Keratinocyte (primary cell): ENCODE data around the gene MON1A. TPM values are rescaled to one million over a fixed set of nuclear protein-coding genes. Genes with fewer than 3 reads are reported as not detected.
A peak's percentile ranks its signal among the peaks of the same experiment; 100 is the strongest.

ENCODE experiments used
- DNase-seq: peaks from one replicate; pipeline ENCODE4 v3.0.0-alpha.2; 2011; ENCODE audit warnings: low read depth, missing footprints, low spot score
- FAIRE-seq: peaks from 2 replicates; lab custom pipeline; 2011; peaks lifted over from hg19 to GRCh38; lab: Jason Lieb, UNC
- H2AFZ ChIP-seq: 2 replicates; pipeline ENCODE4 v1.6.0; 2012; ENCODE audit warnings: low read length, control low read depth, inconsistent platforms; ENCODE audit not compliant: control insufficient read depth
- H3K27ac ChIP-seq: 2 replicates; pipeline ENCODE4 v1.5.1; 2011; ENCODE audit warnings: low read length; ENCODE audit not compliant: control insufficient read depth, insufficient read depth
- H3K27me3 ChIP-seq: 3 replicates; pipeline ENCODE4 v1.6.0; 2011; ENCODE audit warnings: low read length; ENCODE audit not compliant: control insufficient read depth, insufficient read depth; ENCODE audit errors: extremely low read depth
- H3K36me3 ChIP-seq, 2 experiments: 2 replicates in 1 of 2; 3 replicates in 1 of 2; pipeline ENCODE4 v1.5.1; 2011; ENCODE audit warnings: low read length in 2 of 2, mild to moderate bottlenecking in 1 of 2; ENCODE audit not compliant: control insufficient read depth in 2 of 2, insufficient read depth in 2 of 2; ENCODE audit errors: extremely low read depth in 1 of 2
- H3K4me1 ChIP-seq: 3 replicates; pipeline ENCODE4 v1.5.1; 2011; ENCODE audit warnings: low read length; ENCODE audit not compliant: control insufficient read depth, insufficient read depth; ENCODE audit errors: extremely low read depth
- H3K4me2 ChIP-seq: 3 replicates; pipeline ENCODE4 v1.6.0; 2011; ENCODE audit warnings: low read depth, low read length; ENCODE audit not compliant: control insufficient read depth, insufficient read depth; ENCODE audit errors: extremely low read depth
- H3K4me3 ChIP-seq, 3 experiments: fragments of 200-600 bp in 1 of 3; sonication (generic) in 1 of 3; 2 replicates in 2 of 3; 3 replicates in 1 of 3; pipeline ENCODE4 v1.5.1; 2011 to 2016; ENCODE audit warnings: low read length in 3 of 3, mild to moderate bottlenecking in 3 of 3, control low read depth in 2 of 3, inconsistent platforms in 1 of 3, low read depth in 1 of 3, mixed read lengths in 1 of 3, mixed run types in 1 of 3, moderate library complexity in 1 of 3; ENCODE audit not compliant: control insufficient read depth in 2 of 3, insufficient read depth in 2 of 3; ENCODE audit errors: extremely low read depth in 1 of 3
- H3K79me2 ChIP-seq: 2 replicates; pipeline ENCODE4 v1.6.0; 2012; ENCODE audit warnings: low read length; ENCODE audit not compliant: control insufficient read depth, insufficient read depth
- H3K9ac ChIP-seq: 3 replicates; pipeline ENCODE4 v1.6.0; 2011; ENCODE audit warnings: low read length; ENCODE audit not compliant: control insufficient read depth, insufficient read depth; ENCODE audit errors: extremely low read depth
- H3K9me1 ChIP-seq: 3 replicates; pipeline ENCODE4 v1.6.0; 2011; ENCODE audit warnings: low read length; ENCODE audit not compliant: control insufficient read depth, insufficient read depth; ENCODE audit errors: extremely low read depth
- H3K9me3 ChIP-seq: 2 replicates; pipeline ENCODE4 v1.5.1; 2012; ENCODE audit warnings: low read depth, low read length; ENCODE audit not compliant: control insufficient read depth
- H4K20me1 ChIP-seq: 3 replicates; pipeline ENCODE4 v1.6.0; 2011; ENCODE audit warnings: low read length; ENCODE audit not compliant: control insufficient read depth, insufficient read depth; ENCODE audit errors: extremely low read depth
- CTCF ChIP-seq, 3 experiments: IDR thresholded peaks in 1 of 3; conservative IDR thresholded peaks in 1 of 3; optimal IDR thresholded peaks in 1 of 3; 2 replicates in 2 of 3; 3 replicates in 1 of 3; pipeline versions ENCODE3 to v1.5.1; 2011; ENCODE audit warnings: low read length in 3 of 3, mild to moderate bottlenecking in 3 of 3, moderate library complexity in 2 of 3, control low read depth in 1 of 3, inconsistent platforms in 1 of 3; ENCODE audit not compliant: insufficient read depth in 2 of 3; ENCODE audit errors: extremely low read depth in 1 of 3
- EZH2 ChIP-seq: IDR thresholded peaks from one replicate; pipeline ENCODE4 v1.6.1; 2012; ENCODE audit warnings: inconsistent platforms, mild to moderate bottlenecking, low read length, moderate library complexity
- dilution Hi-C: fragments of 300-500 bp; cut with MboI; formaldehyde crosslinking; loops from one replicate; pipeline ENCODE4 v1.7.0; 2020; ENCODE audit warnings: low sequenced_read_pairs; ENCODE audit not compliant: extremely low pct_ligation_motif_present
- polyA plus RNA-seq, 5 experiments: library from polyadenylated mRNA; depleted of rRNA in 3 of 5; stranded (reverse) in 3 of 5; stranded (forward) in 1 of 5; unstranded in 1 of 5; fragments of >200 nt; gene quantifications; 1 replicate in 1 of 5; 2 replicates in 3 of 5; 3 replicates in 1 of 5; pipeline versions ENCODE4 v1.2.1 to v1.2.3, GENCODE V29; 2011 to 2012; ENCODE audit warnings: missing spikeins in 2 of 5, low read depth in 1 of 5, low replicate concordance in 1 of 5

Gene MON1A
- polyA plus RNA-seq, 1 donor (not counting 4 experiments of a cell fraction or from before 2014, with no cell fraction given): 10.7 TPM

DNA sequence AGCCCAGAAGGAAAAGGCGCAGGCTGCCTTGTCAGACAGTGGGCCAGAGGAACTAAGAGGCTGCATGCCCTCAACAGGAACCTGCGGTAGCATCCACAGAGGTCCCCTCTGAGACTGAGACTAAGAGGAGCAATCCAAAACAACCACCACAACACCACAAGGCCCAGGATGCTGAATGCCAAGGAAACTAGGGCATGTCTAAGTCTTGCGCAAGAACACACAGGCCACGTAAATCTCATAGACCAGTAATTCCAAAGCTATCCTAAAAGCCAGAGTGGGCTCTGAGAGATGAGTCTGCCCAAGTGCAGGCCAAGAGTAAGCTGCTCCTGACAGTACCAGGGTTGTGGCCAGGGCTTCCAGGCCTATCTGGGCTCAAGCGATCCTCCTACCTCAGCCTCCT lies 12.9 kb downstream of the MON1A start:
- TF ChIP-seq CTCF (optimal IDR thresholded peaks at IDR 0.05 in 1 of 3, IDR thresholded peaks at IDR 0.05 in 1 of 3, conservative IDR thresholded peaks at IDR 0.05 in 1 of 3; ENCODE audit: extremely low read depth in 1 of 3, insufficient read depth in 2 of 3, low read length in 3 of 3) (no peak), EZH2 (no peak)
- Histone ChIP-seq H3K27me3 (no peaks in the 10 kb centered on the region), H3K4me2 (no peak overlapping the region), H3K9me1 (no peaks in the 10 kb centered on the region), H3K4me3 (no peak overlapping the region), H3K9ac (no peak overlapping the region), H3K9me3 (no peaks in the 10 kb centered on the region), H3K27ac (no peak overlapping the region), H3K36me3 (peaks cover 3 to 8% of the 10 kb centered on the region in 2 experiments), H3K79me2 (no peaks in the 10 kb centered on the region), H4K20me1 (no peaks in the 10 kb centered on the region), H3K4me1 (no peaks in the 10 kb centered on the region), H2AFZ (no peak overlapping the region)
- FAIRE-seq (no peak), DNase-seq (no peak)
- dilution Hi-C loops: no loop called here

DNA sequence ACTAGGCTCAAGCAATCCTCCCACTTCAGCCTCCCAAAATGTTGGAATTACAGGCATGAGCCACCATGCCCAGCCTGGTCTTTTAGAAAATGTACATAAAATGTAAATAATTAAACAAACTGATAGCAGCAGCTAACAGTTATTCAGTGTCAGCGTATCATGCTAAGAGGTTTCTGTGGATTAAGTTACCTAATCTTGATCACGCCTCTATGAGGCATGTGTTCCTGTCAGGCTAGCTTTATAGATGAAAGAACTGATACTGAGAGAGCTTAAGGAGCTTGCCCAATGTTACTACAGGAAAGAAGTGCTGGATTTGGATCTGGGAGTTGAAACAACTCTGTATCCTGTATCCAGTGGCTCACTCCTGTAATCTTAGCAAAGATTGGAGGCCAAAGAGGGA lies 14.7 kb downstream of the MON1A start:
- no peak overlapping the region for H3K4me2 ChIP-seq
- DNase-seq: no peak
- no peak overlapping the region for H2AFZ ChIP-seq
- no peaks in the 10 kb centered on the region for H3K9me1 ChIP-seq
- no peak overlapping the region for H3K9ac ChIP-seq
- TF ChIP-seq CTCF (optimal IDR thresholded peaks at IDR 0.05 in 1 of 3, IDR thresholded peaks at IDR 0.05 in 1 of 3, conservative IDR thresholded peaks at IDR 0.05 in 1 of 3; ENCODE audit: extremely low read depth in 1 of 3, insufficient read depth in 2 of 3, low read length in 3 of 3) (no peak), EZH2 (no peak)
- H3K4me1 ChIP-seq: no peaks in the 10 kb centered on the region
- FAIRE-seq: peak; percentile 56
- H3K36me3 ChIP-seq: peaks cover 6 to 10% of the 10 kb centered on the region in 2 experiments
- no peaks in the 10 kb centered on the region for H3K9me3 ChIP-seq
- H3K4me3 ChIP-seq: no peak overlapping the region
- H4K20me1 ChIP-seq: no peaks in the 10 kb centered on the region
- dilution Hi-C loops: no loop called here
- H3K27me3 ChIP-seq: no peaks in the 10 kb centered on the region
- H3K79me2 ChIP-seq: no peaks in the 10 kb centered on the region
- no peak overlapping the region for H3K27ac ChIP-seq
